ENCODE measurements around the gene NUB1.
A peak's percentile ranks its signal among the peaks of the same experiment; 100 is the strongest.

The NUB1 gene

GRCh38 chr7:151405588-151405987 is 64.0 kb downstream of the NUB1 start:
- DNase-seq = no peak

GRCh38 chr7:151406051-151406875 is 64.7 kb downstream of the NUB1 start:
- DNase-seq = no peak

- DNase-seq = no peak
Measured at GRCh38 chr7:151406886-151407583, 65.4 kb downstream of the NUB1 start.

GRCh38 chr7:151408498-151408838 is 66.9 kb downstream of the NUB1 start:
- no peak for DNase-seq

GRCh38 chr7:151408839-151409666 is 67.4 kb downstream of the NUB1 start:
- DNase-seq = peak; percentile 54 to 78 (median 70)

- peak in 2 of 5 donors; percentile 13 to 31 for DNase-seq
Measured at GRCh38 chr7:151409667-151410404, 68.2 kb downstream of the NUB1 start, which contains the start of gene WDR86. Gene WDR86, minus strand, starts transcription at chr7:151410038. Its CDS starts 449 bp downstream, at chr7:151409589.

- peak in 2 of 5 donors; percentile 26 to 28 for DNase-seq
Measured at GRCh38 chr7:151410405-151411390, 69.1 kb downstream of the NUB1 start.

- no peak for DNase-seq
Measured at GRCh38 chr7:151411551-151411950, 69.9 kb downstream of the NUB1 start.

GRCh38 chr7:151412318-151412717 is 70.7 kb downstream of the NUB1 start:
- DNase-seq = no peak

- no peak for DNase-seq
Measured at GRCh38 chr7:151413241-151413640, 71.6 kb downstream of the NUB1 start.

GRCh38 chr7:151415375-151416105 is 73.9 kb downstream of the NUB1 start:
- no peak for DNase-seq

GRCh38 chr7:151416112-151416940 is 74.7 kb downstream of the NUB1 start:
- DNase-seq = no peak

GRCh38 chr7:151416941-151417315 is 75.3 kb downstream of the NUB1 start:
- DNase-seq = no peak

- no peak for DNase-seq
Measured at GRCh38 chr7:151420144-151420543, 78.5 kb downstream of the NUB1 start.

- DNase-seq = no peak
Measured at GRCh38 chr7:151422212-151422611, 80.6 kb downstream of the NUB1 start.

- DNase-seq = no peak
Measured at GRCh38 chr7:151423226-151423625, 81.6 kb downstream of the NUB1 start.

GRCh38 chr7:151423936-151424335 is 82.3 kb downstream of the NUB1 start:
- no peak for DNase-seq

- DNase-seq = no peak
Measured at GRCh38 chr7:151424799-151425198, 83.2 kb downstream of the NUB1 start.

GRCh38 chr7:151425670-151426440 is 84.2 kb downstream of the NUB1 start:
- DNase-seq = no peak
